Right lobe of liver (tissue), 4 donors: ENCODE data around the gene PGC.

Experiments used
- POLR2A ChIP-seq: fragments of 450-650 bp; IDR thresholded peaks from one replicate; pipeline ENCODE4 v1.6.1; 2017; ENCODE audit warnings: antibody characterized with exemption, mild to moderate bottlenecking
- TF ChIP-seq, protein P1 (sequence below), 4 donors: fragments of 200-600 bp in 3 of 4; fragments of 450-650 bp in 1 of 4; IDR thresholded peaks; one replicate each; pipeline versions ENCODE4 v1.5.1 to v1.8.0; 2016 to 2022; ENCODE audit warnings: antibody characterized with exemption in 4 of 4, mild to moderate bottlenecking in 2 of 4
- donor health status: DM: no; HTN: no; CAD: no.
- donor health status: DM: no; HTN: no; CAD: no.
- donor health status: DM: no; HTN: yes; CAD: no.

GRCh38 chr6:41723530-41724227 is 23.5 kb downstream of the PGC start:
- TF ChIP-seq, protein P1, sequence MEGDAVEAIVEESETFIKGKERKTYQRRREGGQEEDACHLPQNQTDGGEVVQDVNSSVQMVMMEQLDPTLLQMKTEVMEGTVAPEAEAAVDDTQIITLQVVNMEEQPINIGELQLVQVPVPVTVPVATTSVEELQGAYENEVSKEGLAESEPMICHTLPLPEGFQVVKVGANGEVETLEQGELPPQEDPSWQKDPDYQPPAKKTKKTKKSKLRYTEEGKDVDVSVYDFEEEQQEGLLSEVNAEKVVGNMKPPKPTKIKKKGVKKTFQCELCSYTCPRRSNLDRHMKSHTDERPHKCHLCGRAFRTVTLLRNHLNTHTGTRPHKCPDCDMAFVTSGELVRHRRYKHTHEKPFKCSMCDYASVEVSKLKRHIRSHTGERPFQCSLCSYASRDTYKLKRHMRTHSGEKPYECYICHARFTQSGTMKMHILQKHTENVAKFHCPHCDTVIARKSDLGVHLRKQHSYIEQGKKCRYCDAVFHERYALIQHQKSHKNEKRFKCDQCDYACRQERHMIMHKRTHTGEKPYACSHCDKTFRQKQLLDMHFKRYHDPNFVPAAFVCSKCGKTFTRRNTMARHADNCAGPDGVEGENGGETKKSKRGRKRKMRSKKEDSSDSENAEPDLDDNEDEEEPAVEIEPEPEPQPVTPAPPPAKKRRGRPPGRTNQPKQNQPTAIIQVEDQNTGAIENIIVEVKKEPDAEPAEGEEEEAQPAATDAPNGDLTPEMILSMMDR (IDR thresholded peaks at IDR 0.05): no peak
- no peak for TF ChIP-seq POLR2A
